Stimulated activated CD8-positive, alpha-beta memory T cell treated with anti-CD3 and anti-CD28 coated beads, Interleukin-15, amount 100 ng/mL, for 24 hours (primary cell): ENCODE data around the gene SPTSSA.
"Not testable (repeated sequence)": the region's sequence is repeated elsewhere in the genome, so short reads cannot be mapped to it uniquely, and the experiment has no call there.

ENCODE experiments used
- DNase-seq: peaks from one replicate; pipeline ENCODE4 v3.0.0-alpha.2; 2020; ENCODE audit warnings: low read depth

Gene SPTSSA, protein sequence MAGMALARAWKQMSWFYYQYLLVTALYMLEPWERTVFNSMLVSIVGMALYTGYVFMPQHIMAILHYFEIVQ

GRCh38 chr14:34462132-34462893 is at the start of gene SPTSSA:
SPTSSA (minus strand) TSS chr14:34462240; CDS start chr14:34462207, 33 bp downstream.
- peak; percentile 78 for DNase-seq

- DNase-seq: no peak
These were observed 45.8 kb upstream of the SPTSSA start for GRCh38 chr14:34507884-34508283.

DNA sequence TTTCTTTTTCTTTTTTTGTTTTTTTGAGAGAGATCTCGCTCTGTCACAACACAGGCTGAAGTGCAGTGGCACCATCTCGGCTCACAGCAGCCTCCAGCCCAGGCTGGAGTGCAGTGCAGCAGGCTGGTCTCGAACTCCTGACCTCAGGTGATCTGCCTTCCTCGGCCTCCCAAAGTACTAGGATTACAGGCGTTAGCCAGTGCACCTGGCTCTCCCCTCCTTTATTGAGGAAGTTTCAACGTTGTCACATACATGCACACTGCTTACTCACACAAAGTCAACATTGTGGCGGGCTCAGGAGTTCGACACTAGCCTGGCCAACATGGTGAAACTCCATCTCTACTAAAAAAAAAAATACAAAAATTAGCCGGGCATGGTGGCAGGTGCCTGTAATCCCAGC is 45.4 kb upstream of the SPTSSA start:
- no peak for DNase-seq

- DNase-seq: not testable (repeated sequence)
These were observed 43.1 kb upstream of the SPTSSA start for GRCh38 chr14:34505124-34505491.

DNA sequence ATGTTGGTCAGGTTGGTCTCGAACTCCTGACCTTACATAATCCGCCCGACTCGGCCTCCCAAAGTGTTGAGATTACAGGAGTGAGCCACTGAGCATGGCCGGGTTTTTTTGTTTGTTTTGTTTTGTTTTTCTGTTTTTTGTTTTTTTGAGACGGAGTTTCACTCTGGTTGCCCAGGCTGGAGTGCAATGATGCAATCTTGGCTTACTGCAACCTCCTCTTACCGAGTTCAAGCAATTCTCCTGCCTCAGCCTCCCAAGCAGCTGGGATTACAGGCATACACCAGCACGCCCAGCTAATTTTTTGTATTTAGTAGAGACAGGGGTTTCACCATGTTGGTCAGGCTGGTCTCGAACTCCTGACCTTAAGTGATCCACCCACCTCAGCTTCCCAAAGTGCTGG is 42.0 kb upstream of the SPTSSA start:
- not testable (repeated sequence) for DNase-seq

- DNase-seq: no peak
These were observed 40.6 kb upstream of the SPTSSA start for GRCh38 chr14:34502545-34503225.

DNA sequence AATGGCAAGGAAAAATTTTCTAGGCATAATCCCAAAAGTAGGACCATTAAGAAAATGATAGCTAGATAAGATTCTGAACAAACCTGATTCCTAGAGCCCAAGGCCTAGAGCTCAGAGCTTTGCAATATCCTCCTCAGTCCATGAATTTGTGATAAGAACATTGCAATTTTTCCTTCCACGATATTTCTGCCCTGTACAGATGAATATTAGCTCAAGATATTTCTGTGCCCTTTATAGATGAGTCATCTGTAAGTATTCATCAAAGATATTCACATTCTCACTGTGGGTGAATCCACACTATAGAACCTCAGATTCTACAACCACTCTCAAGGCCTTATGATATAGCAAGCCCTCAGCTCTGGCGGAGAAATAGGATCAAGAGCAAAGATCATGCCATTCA is 40.0 kb upstream of the SPTSSA start:
- no peak for DNase-seq

DNA sequence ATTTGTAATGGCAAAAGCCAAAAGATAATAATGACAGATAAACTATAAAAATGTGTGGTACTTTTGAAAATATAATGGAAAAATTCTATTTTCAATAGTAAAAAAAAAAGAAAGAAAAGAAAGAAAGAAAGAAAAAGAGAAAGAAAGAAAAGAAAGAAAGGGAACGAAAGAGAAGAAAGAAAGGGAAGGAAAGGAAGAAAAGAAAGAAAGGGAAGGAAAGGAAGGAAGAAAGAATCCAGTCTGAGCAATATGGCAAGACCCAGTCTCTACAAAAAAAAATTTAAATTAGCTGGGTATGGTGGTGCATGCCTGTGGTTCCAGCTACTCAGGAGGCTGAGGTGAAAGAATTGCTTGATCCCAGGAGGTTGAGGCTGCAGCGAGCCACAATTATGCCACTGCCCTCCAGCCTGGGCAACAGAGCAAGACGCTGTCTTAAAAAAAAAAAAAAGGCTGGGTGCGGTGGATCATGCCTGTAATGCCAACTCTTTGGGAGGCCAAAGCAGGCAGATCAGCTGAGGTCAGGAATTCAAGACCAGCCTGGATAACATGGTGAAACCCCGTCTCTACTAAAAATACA is 39.1 kb upstream of the SPTSSA start:
- DNase-seq: no peak

- DNase-seq: no peak
These were observed 36.8 kb upstream of the SPTSSA start for GRCh38 chr14:34498684-34499412.

GRCh38 chr14:34496679-34497513 is 34.9 kb upstream of the SPTSSA start:
- no peak for DNase-seq

DNA sequence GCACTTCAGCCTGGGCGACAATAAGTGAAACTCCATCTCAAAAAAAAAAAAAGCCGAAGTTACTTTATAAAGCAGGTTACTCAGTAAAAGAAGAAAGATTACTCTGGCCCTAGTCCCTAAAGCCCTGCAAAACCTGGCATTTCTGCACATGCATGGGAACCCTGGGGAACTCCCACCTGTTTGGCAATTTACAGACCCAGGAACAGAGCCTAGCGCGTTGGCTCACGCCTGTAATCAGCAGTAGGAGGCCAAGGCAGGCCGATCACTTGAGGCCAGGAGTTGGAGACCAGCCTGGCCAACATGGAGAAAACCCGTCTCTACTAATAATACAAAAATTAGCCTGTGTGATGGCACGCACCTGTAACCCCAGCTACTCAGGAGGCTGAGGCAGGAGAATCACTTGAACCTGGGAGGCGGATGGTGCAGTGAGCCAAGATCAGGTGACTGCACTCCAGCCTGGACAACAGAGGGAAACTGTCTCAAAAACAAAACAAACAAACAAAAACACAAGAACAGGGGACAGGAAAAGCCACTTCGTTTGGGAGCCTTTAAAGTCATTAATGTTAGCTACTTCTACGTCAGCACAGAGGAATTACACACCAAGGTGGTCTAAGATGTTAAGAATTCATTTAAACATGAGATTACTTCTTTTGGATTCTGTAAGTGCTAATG is 34.1 kb upstream of the SPTSSA start:
- no peak for DNase-seq

GRCh38 chr14:34489324-34489723 is 27.3 kb upstream of the SPTSSA start:
- DNase-seq: no peak

GRCh38 chr14:34488528-34488927 is 26.5 kb upstream of the SPTSSA start:
- DNase-seq: no peak

GRCh38 chr14:34484726-34485125 is 22.7 kb upstream of the SPTSSA start:
- no peak for DNase-seq

DNA sequence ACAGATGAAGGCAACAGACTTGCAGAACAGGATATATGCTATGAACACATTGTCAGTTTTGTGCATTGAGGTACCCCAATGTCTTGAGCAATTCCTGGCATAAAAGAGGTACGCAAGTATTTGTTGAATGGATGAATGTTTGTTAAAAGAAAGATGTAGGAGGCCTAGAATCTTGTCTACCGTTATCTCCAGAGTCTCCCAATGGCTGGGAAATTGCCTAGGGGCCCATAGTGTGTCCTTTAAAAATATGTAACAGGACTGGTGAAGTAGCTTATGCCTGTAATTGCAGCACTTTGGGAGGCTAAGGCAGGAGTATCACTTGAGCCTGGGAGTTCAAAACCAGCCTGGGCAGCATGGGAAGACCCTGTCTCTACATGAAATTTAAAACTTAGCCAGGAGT is 20.4 kb upstream of the SPTSSA start:
- no peak for DNase-seq

DNA sequence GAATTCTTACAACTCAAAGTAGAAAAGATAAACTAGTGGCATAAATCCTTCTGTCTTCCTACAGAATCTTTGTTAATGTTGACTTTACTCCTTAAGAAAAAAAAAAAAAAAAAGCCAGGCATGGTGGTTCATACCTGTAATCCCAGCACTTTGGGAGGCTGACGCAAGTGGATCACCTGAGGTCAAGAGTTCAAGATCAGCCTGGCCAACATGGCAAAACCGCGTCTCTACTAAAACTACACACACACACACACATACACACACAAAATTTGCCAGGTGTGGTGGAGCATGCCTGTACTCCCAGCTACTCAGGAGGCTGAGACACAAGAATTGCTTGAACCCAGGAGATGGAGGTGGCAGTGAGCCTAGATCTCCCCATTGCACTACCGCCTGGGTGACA is 17.7 kb upstream of the SPTSSA start:
- no peak for DNase-seq

DNA sequence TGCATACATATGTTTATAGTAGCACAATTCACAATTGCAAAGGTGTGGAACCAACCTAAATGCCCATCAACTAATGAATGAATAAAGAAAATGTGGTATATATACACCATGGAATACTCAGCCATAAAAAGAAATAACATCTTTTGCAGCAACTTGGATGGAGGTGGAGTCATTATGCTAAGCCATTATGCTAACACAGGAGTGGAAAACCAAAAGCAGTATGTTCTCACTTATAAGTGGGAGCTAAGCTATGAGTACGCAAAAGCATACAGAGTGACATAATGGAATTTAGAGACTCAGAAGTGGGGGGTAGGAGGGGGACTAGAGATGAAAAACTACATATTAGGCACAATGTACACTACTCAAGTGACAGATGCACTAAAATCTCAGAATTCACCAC is 16.2 kb upstream of the SPTSSA start:
- no peak for DNase-seq

DNA sequence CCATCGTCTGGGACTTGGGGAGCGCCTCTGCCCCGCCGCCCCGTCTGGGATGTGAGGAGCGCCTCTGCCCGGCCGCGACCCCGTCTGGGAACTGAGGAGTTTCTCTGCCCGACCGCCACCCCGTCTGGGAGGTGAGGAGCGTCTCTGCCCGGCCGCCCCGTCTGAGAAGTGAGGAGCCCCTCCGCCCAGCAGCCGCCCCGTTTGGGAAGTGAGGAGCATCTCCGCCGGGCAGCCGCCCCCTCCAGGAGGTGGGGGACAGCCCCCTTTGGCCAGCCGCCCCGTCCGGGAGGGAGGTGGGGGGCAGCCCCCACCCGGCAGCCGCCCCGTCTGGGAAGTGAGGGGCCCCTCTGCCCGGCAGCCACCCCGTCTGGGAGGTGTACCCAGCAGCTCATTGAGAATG is 14.0 kb upstream of the SPTSSA start:
- not testable (repeated sequence) for DNase-seq

DNA sequence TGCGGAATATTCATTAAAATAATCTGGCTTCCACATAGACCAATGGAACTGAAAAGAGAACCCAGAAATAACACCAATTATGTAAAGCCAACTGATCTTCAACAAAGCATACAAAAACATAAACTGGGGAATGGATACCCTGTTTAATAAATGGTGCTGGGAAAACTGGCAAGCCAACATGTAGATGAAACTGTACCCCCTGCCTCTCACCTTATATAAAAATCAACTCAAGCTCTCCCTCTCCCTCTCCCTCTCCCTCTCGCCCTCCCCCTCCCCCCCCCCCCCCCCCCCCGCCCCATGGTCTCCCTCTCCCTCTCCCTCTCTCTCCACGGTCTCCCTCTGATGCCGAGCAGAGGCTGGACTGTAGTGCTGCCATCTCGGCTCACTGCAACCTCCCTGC is 13.1 kb upstream of the SPTSSA start:
- no peak for DNase-seq

DNA sequence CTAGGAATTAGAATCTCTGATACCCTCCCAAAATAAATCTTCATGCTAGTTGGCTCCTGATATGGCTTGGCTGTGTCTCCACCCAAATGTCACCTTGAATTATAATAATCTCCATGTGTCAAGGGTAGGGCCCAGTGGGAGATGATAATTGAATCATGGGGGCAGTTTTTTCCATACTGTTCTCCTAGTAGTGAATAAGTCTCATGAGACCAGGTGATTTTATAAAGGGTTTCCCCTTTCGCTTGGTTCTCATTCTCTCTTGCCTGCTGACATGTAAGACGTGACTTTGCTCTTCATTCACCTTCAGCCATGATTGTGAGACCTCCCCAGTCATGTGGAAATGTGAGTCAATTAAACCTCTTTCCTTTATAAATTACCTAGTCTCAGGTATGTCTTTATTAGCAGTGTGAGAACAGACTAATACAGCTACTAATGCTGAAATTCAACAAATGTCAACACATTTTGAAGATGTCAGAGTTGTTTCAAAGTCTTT is 12.2 kb upstream of the SPTSSA start:
- DNase-seq: no peak
